Neural cell (in vitro differentiated cells): Measurements from ENCODE around the gene BNC1. TPM values are rescaled to one million over a fixed set of nuclear protein-coding genes. Genes with fewer than 3 reads are reported as not detected.

Experiments used
- H2AFZ ChIP-seq: fragments of 200-600, 300-800 bp; sonication (generic), shearing (Covaris generic); 2 replicates; pipeline ENCODE4 v1.6.0; 2014; ENCODE audit warnings: low read depth, mild to moderate bottlenecking, antibody characterized with exemption, low read length, moderate library complexity
- H3F3A ChIP-seq: fragments of 200-600 bp; shearing (Covaris generic); 2 replicates; pipeline ENCODE4 v1.6.1; 2016; ENCODE audit warnings: mild to moderate bottlenecking, moderate library complexity, mixed read lengths, antibody characterized with exemption, low read length; ENCODE audit not compliant: insufficient read depth, poor library complexity, severe bottlenecking
- H3K27ac ChIP-seq: fragments of 200-600, 300-800 bp; sonication (generic), shearing (Covaris generic); 2 replicates; pipeline ENCODE4 v1.5.1; 2014; ENCODE audit warnings: mild to moderate bottlenecking, low read length, moderate library complexity
- H3K27me3 ChIP-seq: fragments of 300-800, 200-600 bp; sonication (generic), shearing (Covaris generic); 2 replicates; pipeline ENCODE4 v1.6.0; 2014; ENCODE audit warnings: mild to moderate bottlenecking, low read depth, low read length, moderate library complexity; ENCODE audit not compliant: insufficient read depth
- H3K36me3 ChIP-seq: fragments of 300-800, 200-600 bp; sonication (generic), shearing (Covaris generic); 2 replicates; pipeline ENCODE4 v1.5.1; 2014; ENCODE audit warnings: mild to moderate bottlenecking, antibody characterized with exemption, low read length, moderate library complexity; ENCODE audit not compliant: insufficient read depth
- H3K4me2 ChIP-seq: fragments of 300-800, 200-600 bp; sonication (generic), shearing (Covaris generic); 2 replicates; pipeline ENCODE4 v1.6.0; 2014; ENCODE audit warnings: mild to moderate bottlenecking, low read length
- H3K4me3 ChIP-seq: fragments of 300-800, 200-600 bp; sonication (generic), shearing (Covaris generic); 2 replicates; pipeline ENCODE4 v1.5.1; 2014; ENCODE audit warnings: mild to moderate bottlenecking, low read length, moderate library complexity
- H3K79me2 ChIP-seq: fragments of 200-600 bp; shearing (Covaris generic); replicated peaks from 2 replicates; pipeline ENCODE4 v1.6.0; 2014; ENCODE audit warnings: mild to moderate bottlenecking, low read length, moderate library complexity; ENCODE audit not compliant: insufficient read depth
- H3K9ac ChIP-seq: fragments of 300-800, 200-600 bp; sonication (generic), shearing (Covaris generic); 2 replicates; pipeline ENCODE4 v1.6.1; 2016; ENCODE audit warnings: mild to moderate bottlenecking, low read length, mixed read lengths
- H3K9me2 ChIP-seq: fragments of 200-600 bp; shearing (Covaris generic); 2 replicates; pipeline ENCODE4 v1.6.1; 2016; ENCODE audit warnings: mild to moderate bottlenecking, low read length, mixed read lengths; ENCODE audit not compliant: insufficient read depth
- H3K9me3 ChIP-seq: fragments of 200-600, 300-800 bp; sonication (generic), shearing (Covaris generic); 2 replicates; pipeline ENCODE4 v1.6.1; 2016; ENCODE audit warnings: mild to moderate bottlenecking, mixed run types, low read length, moderate library complexity, mixed read lengths
- H4K20me1 ChIP-seq: fragments of 200-600 bp; shearing (Covaris generic); 2 replicates; pipeline ENCODE4 v1.6.1; 2016; ENCODE audit warnings: mild to moderate bottlenecking, mixed run types; ENCODE audit not compliant: insufficient read depth
- EP300 ChIP-seq: fragments of 450-650 bp; conservative IDR thresholded peaks from 2 replicates; pipeline ENCODE4 v1.6.1; 2014; ENCODE audit warnings: antibody characterized with exemption, mild to moderate bottlenecking, moderate library complexity; ENCODE audit not compliant: poor library complexity, severe bottlenecking
- EZH2 ChIP-seq: fragments of 200-600, 300-800 bp; shearing (Covaris generic), sonication (generic); IDR thresholded peaks from 2 replicates; pipeline ENCODE4 v1.6.1; 2014; ENCODE audit warnings: antibody characterized with exemption, low read length, borderline replicate concordance, mild to moderate bottlenecking; ENCODE audit not compliant: insufficient read depth, poor library complexity, severe bottlenecking
- MXI1 ChIP-seq: fragments of 450-650 bp; conservative IDR thresholded peaks from 2 replicates; pipeline ENCODE4 v1.6.1; 2014; ENCODE audit warnings: antibody characterized with exemption, mild to moderate bottlenecking; ENCODE audit not compliant: poor library complexity, severe bottlenecking
- POLR2AphosphoS5 ChIP-seq: IDR thresholded peaks from 2 replicates; pipeline ENCODE4 v1.6.1; 2012
- RAD21 ChIP-seq: fragments of 450-650 bp; conservative IDR thresholded peaks from 2 replicates; pipeline ENCODE4 v1.6.1; 2014; ENCODE audit warnings: antibody characterized with exemption, mild to moderate bottlenecking, moderate library complexity
- REST ChIP-seq: IDR thresholded peaks from 2 replicates; pipeline ENCODE4 v1.6.1; 2012; ENCODE audit warnings: borderline replicate concordance
- SMC3 ChIP-seq: fragments of 450-650 bp; conservative IDR thresholded peaks from 2 replicates; pipeline ENCODE4 v1.6.1; 2014; ENCODE audit warnings: antibody characterized with exemption, mild to moderate bottlenecking, moderate library complexity; ENCODE audit not compliant: poor library complexity
- TAF1 ChIP-seq: IDR thresholded peaks from 2 replicates; pipeline ENCODE4 v1.6.1; 2012; ENCODE audit warnings: low read depth
- polyA plus RNA-seq: library from polyadenylated mRNA; depleted of rRNA; stranded (reverse); fragments of >200 nt; gene quantifications from 2 replicates; pipeline ENCODE4 v1.2.3, GENCODE V29; 2014
- TF ChIP-seq, protein P1 (sequence below): fragments of 450-650 bp; IDR thresholded peaks from 2 replicates; pipeline ENCODE4 v1.5.1; 2014; ENCODE audit warnings: antibody characterized with exemption, mild to moderate bottlenecking, moderate library complexity; ENCODE audit not compliant: poor library complexity, severe bottlenecking

Gene BNC1
- polyA plus RNA-seq, 1 donor from 2014 or later: not detected

- H3K9ac ChIP-seq: no peak overlapping the region
- peaks cover 37% of the 10 kb centered on the region for H3K27me3 ChIP-seq
- no peak overlapping the region for H2AFZ ChIP-seq
- H4K20me1 ChIP-seq: no peaks in the 10 kb centered on the region
- no peak for TF ChIP-seq RAD21
- TF ChIP-seq POLR2AphosphoS5: no peak
- TF ChIP-seq, protein P1, sequence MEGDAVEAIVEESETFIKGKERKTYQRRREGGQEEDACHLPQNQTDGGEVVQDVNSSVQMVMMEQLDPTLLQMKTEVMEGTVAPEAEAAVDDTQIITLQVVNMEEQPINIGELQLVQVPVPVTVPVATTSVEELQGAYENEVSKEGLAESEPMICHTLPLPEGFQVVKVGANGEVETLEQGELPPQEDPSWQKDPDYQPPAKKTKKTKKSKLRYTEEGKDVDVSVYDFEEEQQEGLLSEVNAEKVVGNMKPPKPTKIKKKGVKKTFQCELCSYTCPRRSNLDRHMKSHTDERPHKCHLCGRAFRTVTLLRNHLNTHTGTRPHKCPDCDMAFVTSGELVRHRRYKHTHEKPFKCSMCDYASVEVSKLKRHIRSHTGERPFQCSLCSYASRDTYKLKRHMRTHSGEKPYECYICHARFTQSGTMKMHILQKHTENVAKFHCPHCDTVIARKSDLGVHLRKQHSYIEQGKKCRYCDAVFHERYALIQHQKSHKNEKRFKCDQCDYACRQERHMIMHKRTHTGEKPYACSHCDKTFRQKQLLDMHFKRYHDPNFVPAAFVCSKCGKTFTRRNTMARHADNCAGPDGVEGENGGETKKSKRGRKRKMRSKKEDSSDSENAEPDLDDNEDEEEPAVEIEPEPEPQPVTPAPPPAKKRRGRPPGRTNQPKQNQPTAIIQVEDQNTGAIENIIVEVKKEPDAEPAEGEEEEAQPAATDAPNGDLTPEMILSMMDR: no peak
- no peak for TF ChIP-seq EZH2
- no peak for TF ChIP-seq REST
- TF ChIP-seq TAF1: no peak
- TF ChIP-seq EP300: no peak
- no peaks in the 10 kb centered on the region for H3K9me3 ChIP-seq
- no peaks in the 10 kb centered on the region for H3K9me2 ChIP-seq
- H3K4me3 ChIP-seq: no peak overlapping the region
- no peaks in the 10 kb centered on the region for H3K36me3 ChIP-seq
- H3K79me2 ChIP-seq: no peaks in the 10 kb centered on the region
- H3F3A ChIP-seq: no peaks in the 10 kb centered on the region
- no peak overlapping the region for H3K4me2 ChIP-seq
- no peak overlapping the region for H3K27ac ChIP-seq
Measured at GRCh38 chr15:83288381-83288801, 3.9 kb upstream of the BNC1 start.

- no peak overlapping the region for H3K4me2 ChIP-seq
- TF ChIP-seq POLR2AphosphoS5 (no peak), RAD21 (no peak), SMC3 (no peak), MXI1 (no peak), REST (no peak), EP300 (no peak), EZH2 (no peak), TAF1 (no peak)
- TF ChIP-seq, protein P1: no peak
- no peak overlapping the region for H3K9ac ChIP-seq
- peaks cover 45% of the 10 kb centered on the region for H3K27me3 ChIP-seq
- no peaks in the 10 kb centered on the region for H3K9me2 ChIP-seq
- no peak overlapping the region for H2AFZ ChIP-seq
- H3K36me3 ChIP-seq: no peaks in the 10 kb centered on the region
- no peak overlapping the region for H3K4me3 ChIP-seq
- no peaks in the 10 kb centered on the region for H3F3A ChIP-seq
- H3K9me3 ChIP-seq: no peaks in the 10 kb centered on the region
- no peak overlapping the region for H3K27ac ChIP-seq
- H3K79me2 ChIP-seq: no peaks in the 10 kb centered on the region
- H4K20me1 ChIP-seq: no peaks in the 10 kb centered on the region
Measured at GRCh38 chr15:83287541-83288027, 3.1 kb upstream of the BNC1 start.
